HG03520 (cell line): ENCODE data around the gene WDPCP.
"Not testable (repeated sequence)": the region's sequence is repeated elsewhere in the genome, so short reads cannot be mapped to it uniquely, and the experiment has no call there.

Experiments used
- ATAC-seq: cut with Tn5 transposase; IDR thresholded peaks from one replicate; pipeline ENCODE4 v1.9.1; 2021; ENCODE audit warnings: mild to moderate bottlenecking, moderate library complexity; ENCODE audit not compliant: unreplicated experiment

WDPCP gene

DNA sequence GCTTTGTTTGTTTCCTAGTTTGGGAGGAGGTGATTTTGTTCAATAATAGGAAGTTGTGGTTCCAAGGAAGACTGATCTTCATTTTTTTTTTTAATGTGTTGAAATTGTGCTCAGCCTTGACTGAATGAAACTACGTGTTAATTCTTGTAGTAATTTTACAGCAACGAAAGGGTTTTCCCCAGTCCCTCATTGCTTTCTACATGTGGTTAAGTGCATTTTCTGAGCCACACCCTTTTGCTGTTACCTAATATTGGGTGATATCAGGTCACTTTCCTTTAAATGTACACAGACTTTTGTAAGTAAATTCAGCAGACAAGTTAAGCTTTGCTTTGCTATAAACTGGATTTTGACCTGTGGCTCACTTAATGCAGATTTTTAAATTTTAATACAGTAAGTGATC, 464.1 kb downstream of the WDPCP start:
- peak; percentile 69 for ATAC-seq

DNA sequence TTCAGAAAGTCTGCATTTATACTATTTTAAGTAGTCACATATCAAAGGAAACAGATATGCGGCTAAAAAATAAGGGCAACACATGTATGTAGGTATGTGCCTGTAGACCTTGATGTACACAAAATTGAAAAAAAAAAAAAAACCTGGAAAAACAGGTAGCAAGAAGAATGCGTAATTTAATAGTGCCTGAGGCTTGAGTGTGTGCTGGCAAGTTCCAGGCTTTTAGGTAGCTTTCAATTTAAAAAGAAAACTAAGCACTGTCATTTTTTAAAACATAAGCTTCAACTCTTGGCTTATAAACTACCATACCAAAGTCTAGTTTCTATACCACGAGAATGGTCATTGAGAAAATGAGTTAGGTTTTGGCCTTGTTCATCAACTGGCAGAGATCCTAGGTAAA, 465.4 kb downstream of the WDPCP start:
- ATAC-seq: no peak

DNA sequence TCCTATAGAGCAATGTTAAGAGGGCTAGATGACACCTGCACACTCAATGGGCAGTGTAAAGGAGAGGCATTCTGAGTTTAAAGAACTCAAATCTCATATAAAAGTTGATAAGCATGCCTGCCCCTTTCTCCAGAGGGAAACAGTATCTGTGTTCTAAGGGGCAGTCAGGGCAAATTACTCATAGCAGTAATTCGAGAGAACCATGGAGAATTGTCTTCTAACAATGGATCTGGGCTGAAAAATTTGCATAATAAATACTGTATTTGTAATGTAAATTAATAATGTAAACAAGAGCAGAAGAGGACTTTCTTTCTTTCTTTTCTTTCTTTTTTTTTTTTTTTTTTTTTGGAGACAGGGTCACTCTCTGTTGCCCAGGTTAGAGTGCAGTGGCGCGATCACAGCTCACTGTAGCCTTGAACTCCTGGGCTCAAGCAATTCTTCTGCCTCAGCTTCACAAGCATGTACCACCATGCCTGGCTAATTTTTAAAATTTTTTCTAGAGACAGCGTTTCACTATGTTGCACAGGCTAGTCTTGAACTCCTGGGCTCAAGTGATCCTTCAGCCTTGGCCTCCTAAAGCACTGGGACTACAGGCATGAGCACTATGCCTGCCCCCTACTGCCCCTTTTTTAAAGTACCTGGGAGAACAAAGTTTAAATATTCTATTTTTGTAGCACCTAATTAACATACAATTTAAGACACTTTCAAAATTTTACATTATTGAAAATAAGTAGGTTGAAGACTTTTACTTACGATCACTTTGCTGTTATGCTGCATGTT, 467.0 kb downstream of the WDPCP start:
- ATAC-seq: no peak

DNA sequence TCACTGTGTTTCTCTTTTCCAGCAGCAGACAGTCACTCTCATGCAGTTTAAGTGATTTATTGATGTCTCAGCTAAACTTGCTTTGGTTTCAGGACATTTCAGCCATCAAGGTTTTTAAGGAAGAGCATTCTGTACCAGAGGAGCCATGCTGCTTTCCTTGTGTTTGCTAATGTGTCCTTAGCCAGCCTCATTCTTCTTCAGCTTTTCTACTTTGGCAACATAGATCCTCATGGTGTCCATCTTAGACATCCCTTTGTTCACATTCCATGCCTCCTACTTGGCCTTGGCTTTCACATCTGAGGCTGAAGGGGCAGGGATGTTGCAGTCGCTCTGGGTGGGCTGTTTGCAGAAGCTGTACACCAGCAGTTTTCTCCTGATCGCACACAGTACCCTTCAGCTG, 469.5 kb downstream of the WDPCP start:
- no peak for ATAC-seq

DNA sequence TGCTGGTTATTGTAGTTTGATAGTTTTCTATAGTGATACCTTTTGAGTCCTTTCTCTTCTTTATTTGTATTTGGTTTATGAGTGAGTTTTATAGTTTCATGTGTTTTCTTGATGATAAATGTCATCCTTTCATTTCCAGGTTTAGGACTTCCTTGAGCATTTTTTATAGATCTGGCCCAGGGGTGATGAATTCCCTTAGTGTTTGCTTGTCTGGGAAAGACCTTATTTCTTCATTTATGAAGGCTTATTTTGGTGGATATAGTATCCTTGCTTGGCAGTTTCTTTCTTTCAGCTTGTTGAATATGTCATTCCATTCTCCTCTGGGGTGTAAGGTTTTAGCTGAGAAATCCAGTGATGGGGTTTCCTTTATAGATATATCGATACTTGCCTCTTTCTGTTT, 483.8 kb downstream of the WDPCP start:
- ATAC-seq: no peak

DNA sequence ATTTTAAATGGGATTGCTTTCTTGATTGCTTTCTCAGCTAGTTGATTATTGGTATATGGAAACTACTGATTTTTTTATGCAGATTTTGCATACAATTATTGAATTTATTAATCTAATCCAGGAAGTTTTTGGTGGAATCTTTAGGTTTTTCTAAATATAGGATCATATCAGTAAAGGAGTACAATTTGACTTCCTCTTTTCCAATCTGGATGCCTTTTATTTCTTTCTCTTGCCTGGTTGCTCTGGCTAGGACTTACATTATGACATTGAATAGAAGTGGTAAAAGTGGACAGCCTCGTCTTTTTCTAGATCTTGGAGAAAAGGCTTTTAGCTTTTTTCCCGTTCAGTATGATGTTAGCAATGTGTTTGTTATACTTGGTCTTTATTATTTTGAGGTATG, 486.3 kb downstream of the WDPCP start:
- ATAC-seq: no peak

DNA sequence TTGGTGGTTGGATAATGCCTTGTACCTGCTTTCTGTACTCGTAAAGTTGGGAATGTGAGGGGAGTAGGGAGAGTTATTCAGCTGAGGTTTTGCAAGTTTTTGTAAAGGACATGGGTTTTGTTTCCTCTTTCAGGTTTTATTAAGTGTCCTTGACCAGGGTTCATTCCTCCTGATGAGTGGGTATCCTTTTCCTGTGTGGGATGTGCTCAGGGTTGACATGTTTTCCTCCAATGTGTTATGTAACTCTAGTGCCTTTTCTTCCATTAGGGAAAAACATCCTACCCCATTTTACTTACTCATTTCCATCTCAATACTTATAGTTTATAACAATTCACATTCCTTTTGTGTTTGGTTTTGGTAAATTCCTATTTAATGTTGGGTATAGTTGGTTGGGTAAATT, 489.2 kb downstream of the WDPCP start:
- ATAC-seq: no peak

DNA sequence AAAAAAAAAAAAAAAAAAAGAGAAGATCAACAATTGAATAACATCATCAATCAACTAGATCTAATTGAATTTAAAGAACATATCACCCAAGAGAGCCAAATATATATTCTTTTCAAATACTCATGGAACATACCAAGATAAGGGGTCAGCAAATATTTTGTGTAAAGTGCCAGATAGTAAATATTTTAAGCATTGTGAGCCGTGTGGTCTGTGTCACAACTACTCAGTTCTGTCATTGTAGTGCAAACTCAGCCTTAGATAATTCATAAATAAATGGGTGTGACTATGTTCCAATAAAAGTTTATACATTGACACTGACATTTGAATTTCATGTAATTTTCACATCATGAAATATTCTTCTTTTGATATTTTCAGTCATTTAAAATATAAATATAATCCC, 491.8 kb downstream of the WDPCP start:
- no peak for ATAC-seq

DNA sequence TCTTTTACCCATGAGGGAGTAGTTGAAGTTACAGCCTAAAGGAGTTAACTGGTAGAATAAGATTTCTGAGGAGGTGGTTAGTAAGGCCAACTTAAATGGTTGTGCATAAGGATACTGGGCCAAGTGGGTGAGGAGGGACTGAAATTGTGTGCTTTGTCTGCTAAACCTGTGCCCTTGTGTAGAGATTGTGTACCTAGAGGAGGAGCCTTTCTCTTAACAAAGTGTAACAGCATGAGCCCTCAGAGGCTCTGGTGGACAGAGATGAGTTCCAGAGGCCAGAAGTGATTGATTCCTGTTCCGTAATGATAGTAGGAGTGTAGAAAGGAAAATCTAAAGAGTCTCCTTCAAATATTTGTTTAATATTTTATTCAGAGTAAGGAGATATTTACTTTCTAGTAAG, 494.8 kb downstream of the WDPCP start:
- ATAC-seq: no peak

DNA sequence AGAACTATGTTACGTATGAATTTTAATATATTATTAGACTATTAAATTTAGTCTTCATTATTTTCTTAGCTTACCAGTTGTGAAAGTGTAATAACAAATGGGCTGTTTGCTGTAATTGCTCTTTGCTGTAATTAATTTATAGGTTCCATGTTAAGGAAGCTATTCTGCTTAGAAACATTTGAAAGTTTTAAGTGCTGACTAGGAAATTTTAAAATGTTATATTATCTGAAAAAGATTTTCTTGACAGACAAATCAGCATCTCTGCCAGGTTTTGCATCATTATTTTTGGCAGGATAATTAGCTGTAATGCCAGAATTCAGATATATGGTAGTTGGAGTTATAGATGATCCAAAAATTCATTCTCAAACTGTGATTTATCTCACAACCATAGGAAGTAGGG, 495.4 kb downstream of the WDPCP start:
- no peak for ATAC-seq

DNA sequence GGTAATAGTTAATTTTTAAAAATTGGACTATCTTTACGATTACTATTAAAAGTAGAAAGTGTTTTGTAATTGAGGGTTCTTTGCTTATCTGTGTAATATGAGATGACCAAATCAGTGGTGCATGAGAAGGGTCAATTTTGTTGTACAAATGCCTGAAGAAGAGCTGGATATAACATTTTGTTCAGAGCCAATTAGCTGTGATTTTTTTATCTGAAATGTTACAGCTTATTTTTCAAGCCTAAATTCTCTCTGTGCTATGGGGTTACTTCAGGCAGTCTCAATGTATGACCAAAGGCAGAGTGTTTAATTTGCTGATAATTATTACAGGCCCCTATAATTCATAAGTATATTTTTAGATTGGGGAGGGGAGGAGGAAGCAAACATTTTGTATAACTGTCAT, 495.9 kb downstream of the WDPCP start:
- no peak for ATAC-seq

DNA sequence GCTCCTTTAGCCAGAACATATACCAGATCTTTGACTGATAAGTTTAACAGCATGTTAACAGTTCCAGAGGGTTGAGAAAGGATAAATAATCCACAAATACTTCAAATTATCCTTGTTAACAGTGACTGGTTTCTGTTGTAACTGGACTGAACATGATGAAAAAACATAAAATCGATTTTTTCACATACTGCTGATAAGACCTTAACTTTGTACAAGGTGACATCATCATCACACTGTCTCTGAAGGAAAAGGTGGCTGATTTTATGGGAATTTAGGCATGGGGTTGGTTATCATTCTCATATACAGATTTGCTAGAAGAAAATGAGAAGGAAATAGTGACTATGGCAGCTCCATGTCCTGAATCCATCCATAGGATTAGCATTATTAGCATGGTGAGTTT, 501.6 kb downstream of the WDPCP start:
- ATAC-seq: no peak

DNA sequence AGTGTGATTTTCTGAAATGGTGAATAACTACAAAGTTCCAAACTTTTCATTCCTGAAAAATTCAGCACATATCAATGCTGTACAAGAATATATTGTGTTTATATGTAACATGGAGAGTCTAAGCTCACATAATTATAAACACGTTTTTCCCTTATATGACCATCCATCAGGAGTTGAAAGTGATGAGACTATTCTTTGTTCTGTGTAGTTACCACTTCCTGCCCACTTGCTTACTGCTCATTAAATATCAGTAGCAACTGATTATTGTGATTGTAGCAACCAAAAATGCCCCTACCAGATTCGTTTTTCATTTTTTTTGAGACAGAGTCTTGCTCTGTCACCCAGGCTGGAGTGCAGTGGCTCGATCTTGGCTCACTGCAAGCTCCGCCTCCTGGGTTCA, 506.9 kb downstream of the WDPCP start:
- no peak for ATAC-seq

DNA sequence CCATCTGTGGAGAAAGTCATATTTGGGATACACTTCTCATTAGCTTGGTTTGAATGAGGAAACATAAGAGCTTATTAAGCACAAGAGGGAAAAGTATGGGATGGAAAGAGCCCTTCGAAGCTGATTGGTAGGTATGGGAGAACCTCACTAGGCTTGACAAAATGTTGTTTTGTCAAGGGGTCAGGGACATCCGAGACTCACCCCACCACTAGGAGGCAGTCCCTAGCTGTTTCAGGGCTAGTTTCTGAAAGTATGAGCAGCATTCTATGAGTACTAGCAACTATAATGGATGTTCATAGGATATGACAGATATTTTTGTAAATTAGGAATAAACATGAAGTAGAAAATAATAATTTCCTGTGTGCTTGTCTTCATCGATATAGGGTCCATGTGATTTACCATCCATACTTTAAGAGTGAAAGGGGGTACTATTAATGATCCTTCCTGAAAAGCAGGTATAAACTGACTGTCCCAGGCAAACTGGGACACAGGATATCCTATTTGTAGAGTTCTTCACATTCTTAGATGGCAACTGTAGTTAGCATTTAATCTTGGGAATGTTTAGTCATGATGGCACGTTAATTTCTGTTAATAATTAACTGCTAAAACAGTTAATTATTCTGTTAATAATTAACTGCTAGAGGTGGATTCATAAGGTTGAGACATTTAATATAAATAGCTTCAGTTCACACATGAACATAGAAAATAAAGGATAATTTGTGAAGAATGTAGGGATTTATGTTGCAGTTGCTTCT, 509.2 kb downstream of the WDPCP start:
- peak; percentile 51 for ATAC-seq

DNA sequence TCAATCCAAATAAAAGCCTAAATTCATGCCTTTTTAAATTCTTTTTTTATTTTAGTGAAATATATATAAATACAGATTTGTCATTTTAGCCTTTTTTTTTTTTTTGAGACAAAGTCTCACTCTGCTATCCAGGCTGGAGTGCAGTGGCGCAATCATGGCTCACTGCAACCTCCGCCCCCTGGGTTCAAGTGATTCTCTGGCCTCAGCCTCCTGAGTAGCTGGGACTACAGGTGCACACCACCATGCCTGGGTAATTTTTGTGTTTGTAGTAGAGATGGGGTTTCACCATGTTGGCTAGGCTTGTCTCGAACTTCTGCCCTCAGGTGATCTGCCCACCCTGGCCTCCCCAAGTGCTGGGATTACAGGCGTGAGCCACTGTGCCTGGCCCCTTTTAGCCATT, 513.9 kb downstream of the WDPCP start:
- ATAC-seq: not testable (repeated sequence)

DNA sequence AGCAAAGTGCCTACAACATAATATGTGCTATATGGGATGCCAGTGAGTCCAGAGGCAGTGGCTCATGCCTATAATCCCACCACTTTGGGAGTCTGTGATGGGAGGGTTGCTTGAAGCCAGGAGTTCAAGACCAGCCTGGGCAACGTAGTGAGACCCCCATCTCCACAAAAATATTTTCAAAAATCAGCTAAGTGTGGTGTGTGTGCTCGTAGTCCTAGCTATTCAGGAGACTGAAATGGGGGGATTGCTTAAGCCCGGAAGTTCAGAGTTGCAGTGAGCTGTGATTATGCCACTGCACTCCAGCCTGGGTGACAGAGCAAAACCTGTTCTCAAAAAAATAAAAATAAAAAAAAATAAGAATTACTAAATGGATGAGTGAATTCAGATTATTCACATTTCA, 514.3 kb downstream of the WDPCP start:
- ATAC-seq: no peak

DNA sequence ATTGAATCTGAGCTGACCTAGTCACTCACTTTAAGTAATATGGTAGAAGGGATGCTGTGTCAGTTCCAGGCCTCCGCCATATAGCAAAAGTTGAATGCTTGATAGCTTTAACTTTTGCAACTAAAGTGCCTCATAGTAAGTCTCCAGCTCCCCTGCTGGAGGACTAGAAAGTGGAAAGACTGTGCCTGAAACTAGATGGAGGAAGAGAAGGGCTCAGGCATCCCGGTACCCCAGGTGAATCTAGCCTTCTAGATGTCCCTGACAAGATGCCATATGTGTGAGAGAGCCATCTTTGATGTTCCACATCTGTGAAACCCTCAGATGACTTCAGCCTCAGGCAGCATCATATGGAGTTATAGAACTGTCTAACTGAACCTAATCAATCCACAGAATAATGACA, 516.6 kb downstream of the WDPCP start:
- no peak for ATAC-seq
